Activated CD8-positive, alpha-beta memory T cell treated with anti-CD3 and anti-CD28 coated beads, Interleukin-2, amount 50 U/mL, for 1 hour (primary cell): ENCODE results near the gene PLA2G15.

Experiments
- DNase-seq: peaks from one replicate; pipeline ENCODE4 v3.0.0-alpha.2; 2020; ENCODE audit errors: extremely low read depth

Gene PLA2G15

GRCh38 chr16:68298907-68299561 lies 53.9 kb downstream of the PLA2G15 start:
- no peak for DNase-seq

DNA sequence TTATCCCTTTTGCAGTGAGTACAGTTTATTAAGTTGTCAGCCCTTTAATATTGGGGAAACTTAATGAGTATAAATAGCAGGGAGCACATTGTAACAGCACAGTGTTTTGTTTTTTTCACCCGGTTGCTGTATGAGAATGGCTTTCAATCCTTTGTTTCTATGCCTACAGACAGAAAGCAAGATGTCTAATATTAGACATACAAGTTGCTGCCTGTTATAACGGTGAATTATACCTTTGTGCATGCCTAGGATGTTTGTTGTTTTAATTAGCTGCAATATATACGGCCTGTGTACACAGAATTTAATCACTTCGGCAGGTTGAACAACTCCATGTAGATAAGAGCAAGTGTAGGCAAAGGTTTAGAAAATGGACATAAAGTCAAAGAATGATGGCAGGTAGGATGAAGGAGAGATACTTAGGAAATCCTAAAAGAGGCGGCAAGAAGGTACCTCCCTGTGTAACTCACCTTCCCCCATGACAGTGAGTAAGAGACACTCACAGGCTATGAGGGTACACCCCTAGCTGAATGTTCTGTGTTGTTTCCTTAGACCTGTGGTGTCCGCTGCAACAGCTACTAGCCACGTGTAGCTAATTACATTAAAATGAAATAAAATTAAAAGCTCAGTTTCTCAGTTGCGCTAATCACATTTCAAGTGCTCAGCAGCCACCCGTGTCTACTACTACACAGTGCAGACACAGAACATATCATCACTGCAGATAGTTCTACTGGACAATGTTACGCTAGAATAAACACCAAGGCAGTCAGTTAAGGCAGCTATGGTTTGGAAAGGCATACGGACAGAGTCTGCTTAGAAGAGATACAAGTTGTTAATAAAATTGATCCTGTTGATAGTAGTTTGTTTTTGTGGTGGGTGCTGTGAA lies 54.6 kb downstream of the PLA2G15 start:
- no peak for DNase-seq

DNA sequence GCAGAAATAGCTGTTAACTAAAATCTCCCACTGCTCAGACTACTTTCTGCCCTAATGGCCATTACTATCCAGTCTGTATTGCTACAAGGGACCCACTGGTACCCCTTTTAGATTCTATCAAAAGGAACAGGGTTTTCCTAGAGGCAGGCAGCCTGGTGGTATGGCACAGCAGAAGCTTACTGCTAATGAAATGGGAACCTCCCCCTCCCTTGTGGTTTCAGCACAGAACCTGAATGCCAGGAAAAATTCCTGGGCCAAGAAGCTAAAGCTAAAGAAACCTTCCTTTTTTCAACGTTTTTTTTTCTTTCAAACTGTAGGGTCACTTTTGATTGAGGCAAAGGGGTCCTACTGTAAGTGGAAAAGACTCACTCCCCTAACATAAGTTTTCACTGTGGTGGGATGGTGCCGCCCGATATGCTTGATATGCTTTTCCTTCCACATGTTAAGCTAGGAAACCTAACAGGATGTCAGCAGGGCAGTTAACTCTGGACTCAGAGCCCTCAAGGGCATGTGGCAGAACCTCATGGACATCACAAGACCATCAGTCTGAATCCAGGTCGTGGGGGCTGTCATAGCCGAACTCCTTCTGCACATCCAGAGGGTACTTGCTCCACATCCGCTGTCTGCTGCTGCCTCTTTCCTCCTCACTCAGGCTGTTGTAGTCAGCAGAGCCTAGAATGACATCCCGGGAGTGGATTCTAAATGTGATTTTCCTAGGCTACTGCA lies 55.7 kb downstream of the PLA2G15 start:
- DNase-seq: no peak

- DNase-seq: no peak
Observed at GRCh38 chr16:68306633-68307032, 61.5 kb downstream of the PLA2G15 start.

- DNase-seq: no peak
Observed at GRCh38 chr16:68309799-68310198, 64.6 kb downstream of the PLA2G15 start.

GRCh38 chr16:68310437-68310773 lies 65.2 kb downstream of the PLA2G15 start:
- DNase-seq: no peak
